Thoracic aorta (tissue), 2 donors: ENCODE data around the gene EHMT1. TPM values are rescaled to one million over a fixed set of nuclear protein-coding genes. Genes with fewer than 3 reads are reported as not detected.

Experiments
- ATAC-seq: fragments of 150-250 bp; one replicate; pipeline ENCODE4 v1.8.0; 2017; ENCODE audit warnings: low read depth; ENCODE audit not compliant: insufficient number of reproducible peaks, low FRiP score
- DNase-seq: peaks from one replicate; pipeline ENCODE4 v3.0.0-alpha.2; 2020; ENCODE audit warnings: low spot score
- H3K27ac ChIP-seq, 2 donors: fragments of 200-600 bp; sonication (generic); 1 replicate in 1 of 2; 2 replicates in 1 of 2; pipeline ENCODE4 v1.5.1; 2016; ENCODE audit warnings: mild to moderate bottlenecking in 2 of 2, moderate library complexity in 2 of 2
- H3K27me3 ChIP-seq: fragments of 200-600 bp; sonication (generic); replicated peaks from 2 replicates; pipeline ENCODE4 v1.6.0; 2016; ENCODE audit warnings: mild to moderate bottlenecking; ENCODE audit not compliant: insufficient read depth
- H3K36me3 ChIP-seq: fragments of 200-600 bp; sonication (generic); one replicate; pipeline ENCODE4 v1.5.1; 2016
- H3K4me1 ChIP-seq, 2 donors: fragments of 200-600 bp; sonication (generic); 1 replicate in 1 of 2; 2 replicates in 1 of 2; pipeline versions ENCODE4 v1.5.1 to v1.6.0; 2016; ENCODE audit warnings: low read depth in 2 of 2, mild to moderate bottlenecking in 1 of 2; ENCODE audit not compliant: control insufficient read depth in 1 of 2
- H3K4me3 ChIP-seq: fragments of 200-600 bp; sonication (generic); 2 replicates; pipeline ENCODE4 v1.5.1; 2016; ENCODE audit warnings: mild to moderate bottlenecking
- H3K9me3 ChIP-seq: fragments of 200-600 bp; sonication (generic); 2 replicates; pipeline ENCODE4 v1.5.1; 2016
- total RNA-seq, 2 donors: library from RNA; depleted of rRNA; stranded (reverse); fragments of >200 nt; gene quantifications; one replicate each; pipeline versions ENCODE4 v1.1.0 to v1.2.3, GENCODE V29; 2016
- TF ChIP-seq, protein P1 (sequence below): fragments of 200-600 bp; sonication (generic); IDR thresholded peaks from one replicate; pipeline ENCODE4 v1.5.1; 2019; ENCODE audit warnings: antibody characterized with exemption

The EHMT1 gene
- total RNA-seq, 2 donors from 2014 or later, result 67.6 to 150 TPM

DNA sequence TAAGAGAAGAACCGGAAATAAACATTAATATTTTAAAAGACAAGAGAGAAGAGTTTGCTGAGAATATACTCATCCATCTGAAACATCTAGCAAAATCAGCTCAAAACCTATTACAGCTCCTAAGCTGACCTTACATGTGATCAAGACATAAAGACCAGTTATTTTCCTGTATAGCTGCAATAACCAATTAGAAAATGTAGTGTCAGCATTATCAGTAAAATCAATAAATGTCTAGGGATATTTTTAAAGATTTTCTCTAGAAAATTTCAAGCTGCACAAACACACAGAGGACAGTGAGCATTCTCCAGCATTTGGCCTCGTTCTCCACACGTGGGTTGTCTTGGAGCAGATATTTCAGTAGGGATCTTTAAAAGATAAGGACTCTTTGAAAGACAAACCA, 131.2 kb downstream of the EHMT1 start:
- Histone ChIP-seq H3K36me3 (peaks cover 21% of the 10 kb centered on the region), H3K4me3 (no peak overlapping the region), H3K27me3 (no peaks in the 10 kb centered on the region), H3K4me1 (no peaks in the 10 kb centered on the region), H3K27ac (no peak overlapping the region), H3K9me3 (no peaks in the 10 kb centered on the region)
- TF ChIP-seq, protein P1, sequence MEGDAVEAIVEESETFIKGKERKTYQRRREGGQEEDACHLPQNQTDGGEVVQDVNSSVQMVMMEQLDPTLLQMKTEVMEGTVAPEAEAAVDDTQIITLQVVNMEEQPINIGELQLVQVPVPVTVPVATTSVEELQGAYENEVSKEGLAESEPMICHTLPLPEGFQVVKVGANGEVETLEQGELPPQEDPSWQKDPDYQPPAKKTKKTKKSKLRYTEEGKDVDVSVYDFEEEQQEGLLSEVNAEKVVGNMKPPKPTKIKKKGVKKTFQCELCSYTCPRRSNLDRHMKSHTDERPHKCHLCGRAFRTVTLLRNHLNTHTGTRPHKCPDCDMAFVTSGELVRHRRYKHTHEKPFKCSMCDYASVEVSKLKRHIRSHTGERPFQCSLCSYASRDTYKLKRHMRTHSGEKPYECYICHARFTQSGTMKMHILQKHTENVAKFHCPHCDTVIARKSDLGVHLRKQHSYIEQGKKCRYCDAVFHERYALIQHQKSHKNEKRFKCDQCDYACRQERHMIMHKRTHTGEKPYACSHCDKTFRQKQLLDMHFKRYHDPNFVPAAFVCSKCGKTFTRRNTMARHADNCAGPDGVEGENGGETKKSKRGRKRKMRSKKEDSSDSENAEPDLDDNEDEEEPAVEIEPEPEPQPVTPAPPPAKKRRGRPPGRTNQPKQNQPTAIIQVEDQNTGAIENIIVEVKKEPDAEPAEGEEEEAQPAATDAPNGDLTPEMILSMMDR, result no peak
- DNase-seq, result no peak
- no peak for ATAC-seq

DNA sequence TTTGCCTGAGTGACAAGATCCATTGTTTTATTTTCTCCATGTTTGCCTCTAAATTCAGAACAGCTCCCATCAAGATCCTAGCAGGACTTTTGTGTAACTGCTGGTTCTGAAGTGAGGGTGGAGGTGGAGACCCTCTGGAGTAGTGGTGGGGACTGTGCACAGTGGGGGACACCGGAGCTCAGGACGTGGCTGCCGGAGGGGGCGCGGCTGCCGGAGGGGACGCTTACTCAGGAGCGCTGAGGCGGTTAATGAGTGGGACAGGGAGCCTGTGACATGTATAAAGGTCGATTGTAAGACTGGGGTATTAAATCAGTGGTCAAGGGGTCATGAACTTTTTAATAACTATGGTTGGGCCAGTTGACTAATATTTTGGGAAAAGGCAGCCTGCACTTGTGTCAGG, 131.8 kb downstream of the EHMT1 start:
- DNase-seq (no peak), ATAC-seq (no peak)
- Histone ChIP-seq H3K4me3 (no peak overlapping the region), H3K9me3 (peaks cover 3% of the 10 kb centered on the region), H3K4me1 (no peaks in the 10 kb centered on the region), H3K27me3 (no peaks in the 10 kb centered on the region), H3K36me3 (peaks cover 24% of the 10 kb centered on the region), H3K27ac (no peak overlapping the region)
- TF ChIP-seq, protein P1, result no peak

DNA sequence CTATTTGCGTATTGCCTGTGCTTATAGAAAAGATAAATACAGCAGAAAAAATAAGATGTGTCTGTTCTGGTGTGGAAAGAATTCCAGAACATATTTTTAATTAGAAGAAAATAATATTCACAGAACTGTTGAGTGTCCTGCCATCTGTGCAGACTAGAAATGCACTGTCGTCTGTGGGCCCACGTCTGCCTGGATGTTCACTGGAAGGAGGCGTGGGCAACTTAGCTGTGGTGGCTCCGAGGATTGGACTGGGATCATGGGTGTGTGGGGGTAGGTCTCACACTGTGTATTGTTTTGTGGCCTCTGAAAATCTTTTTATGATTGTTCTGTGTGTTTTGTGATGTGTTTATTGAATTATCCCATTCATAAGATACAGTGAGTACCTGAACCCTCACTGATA, 132.8 kb downstream of the EHMT1 start:
- no peak overlapping the region for H3K27ac ChIP-seq
- peaks cover 20% of the 10 kb centered on the region for H3K36me3 ChIP-seq
- no peaks in the 10 kb centered on the region for H3K27me3 ChIP-seq
- peaks cover 0 to 4% of the 10 kb centered on the region in 2 donors for H3K4me1 ChIP-seq
- ATAC-seq (no peak), DNase-seq (no peak)
- peaks cover 3% of the 10 kb centered on the region for H3K9me3 ChIP-seq
- TF ChIP-seq, protein P1, result no peak
- H3K4me3 ChIP-seq, result no peak overlapping the region

DNA sequence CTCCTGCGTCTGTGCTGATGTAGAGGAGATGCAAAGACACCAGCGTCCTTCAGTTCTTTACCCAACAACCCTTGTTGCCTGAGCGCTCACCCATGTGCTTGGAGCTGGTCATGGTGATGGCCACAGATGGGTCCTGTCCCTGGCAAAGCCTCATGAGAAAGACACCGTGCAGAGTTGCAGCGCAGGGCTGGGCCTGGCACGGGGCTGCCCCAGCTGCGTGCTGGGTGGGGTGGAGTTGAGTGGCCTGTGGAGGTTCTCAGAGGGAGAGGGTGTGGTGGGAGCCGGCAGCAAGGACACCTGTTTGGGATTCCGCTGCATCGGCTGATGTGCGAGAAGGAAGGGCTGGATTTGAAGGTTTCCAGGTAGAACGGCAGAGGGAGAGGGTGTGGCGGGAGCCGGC, 133.6 kb downstream of the EHMT1 start:
- no peak overlapping the region for H3K4me3 ChIP-seq
- peaks cover 3% of the 10 kb centered on the region for H3K9me3 ChIP-seq
- no peak overlapping the region for H3K27ac ChIP-seq
- peaks cover 18% of the 10 kb centered on the region for H3K36me3 ChIP-seq
- no peaks in the 10 kb centered on the region for H3K27me3 ChIP-seq
- TF ChIP-seq, protein P1, result no peak
- peaks cover 0 to 4% of the 10 kb centered on the region in 2 donors for H3K4me1 ChIP-seq
- DNase-seq, result no peak
- ATAC-seq, result no peak

DNA sequence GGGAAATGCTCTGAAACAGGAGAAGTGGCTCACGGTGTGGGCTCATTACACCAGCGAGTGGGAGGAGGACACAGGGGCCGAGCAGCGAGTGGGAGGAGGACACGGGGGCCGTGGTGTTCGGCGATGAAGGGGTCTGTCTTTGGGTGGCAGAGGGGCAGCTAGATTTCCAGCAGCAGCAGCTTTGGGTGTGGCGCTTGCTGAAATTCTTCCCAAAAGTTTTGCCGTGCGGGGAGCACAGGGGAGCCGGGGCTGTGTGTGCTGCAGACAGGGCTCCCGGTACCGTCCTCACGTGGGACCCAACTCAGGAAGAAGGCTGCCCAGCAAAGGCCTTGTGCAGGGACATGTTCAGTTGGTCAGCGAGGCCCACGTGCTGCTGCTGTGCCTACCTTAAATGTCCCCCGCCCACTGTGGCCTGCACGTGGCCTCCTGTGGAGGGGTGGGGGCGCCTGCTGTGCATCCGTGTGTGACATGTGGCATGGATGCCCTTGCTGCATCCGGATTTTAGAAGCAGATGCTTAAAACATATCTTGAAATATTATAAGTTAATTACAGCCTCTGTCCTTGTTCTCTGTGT, 134.5 kb downstream of the EHMT1 start:
- peaks cover 3% of the 10 kb centered on the region for H3K9me3 ChIP-seq
- TF ChIP-seq, protein P1, result no peak
- H3K4me3 ChIP-seq, result no peak overlapping the region
- peaks cover 0 to 4% of the 10 kb centered on the region in 2 donors for H3K4me1 ChIP-seq
- H3K36me3 ChIP-seq, result peaks cover 18% of the 10 kb centered on the region
- ATAC-seq, result no peak
- no peak overlapping the region for H3K27ac ChIP-seq
- no peak for DNase-seq
- H3K27me3 ChIP-seq, result no peaks in the 10 kb centered on the region
